Measurements from ENCODE around the gene PTPRA.

Gene PTPRA

DNA sequence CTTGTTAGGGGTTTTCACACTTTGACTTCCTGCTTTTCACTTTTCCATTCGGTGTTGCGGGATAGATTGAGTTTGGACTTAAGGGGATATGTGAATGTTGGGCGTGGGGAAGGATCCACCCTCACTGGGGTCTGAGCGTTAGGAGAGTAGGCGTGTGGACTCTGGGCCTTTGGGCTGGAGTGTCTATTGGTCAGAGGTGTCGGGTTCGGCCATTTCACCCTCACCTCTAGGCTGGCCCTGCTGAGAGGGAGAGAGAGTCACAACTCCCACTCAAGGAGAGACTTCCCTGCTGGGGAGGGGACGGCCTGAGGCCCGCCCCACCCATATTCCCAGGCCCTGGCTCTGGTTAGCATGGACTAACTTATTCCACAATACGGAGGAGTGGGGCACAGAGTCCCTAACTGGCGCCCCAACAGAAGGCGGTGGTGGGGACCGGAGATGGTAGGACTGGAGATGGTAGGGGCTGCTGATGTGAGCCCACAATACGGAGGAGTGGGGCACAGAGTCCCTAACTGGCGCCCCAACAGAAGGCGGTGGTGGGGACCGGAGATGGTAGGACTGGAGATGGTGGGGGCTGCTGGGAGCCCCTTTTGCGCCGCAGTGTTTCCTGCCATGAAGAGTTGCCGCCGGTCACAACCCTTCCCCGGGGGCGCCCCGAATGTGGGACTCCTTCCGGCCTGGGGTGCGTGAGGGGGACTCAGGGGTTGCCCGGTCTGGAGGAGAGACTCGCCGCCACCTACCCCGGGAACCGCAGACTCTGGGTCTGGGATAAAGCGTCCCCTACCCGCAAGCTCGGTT, 1.4 kb upstream of the PTPRA start:
- no peak for DNase-seq (ENCODE audit: extremely low spot score)
- ChIA-PET CTCF (interaction anchor here (1.0 to 2.5 kb wide), 9 partner anchors 8 to 290 kb away, joined by 3 to 9 read pairs (median 3); no protein-coding TSS in a partner anchor), POLR2A (interaction anchor here (0.7 kb wide), 1 partner anchor 31 kb away, joined by 3 read pairs; the partner anchor contains the start of genes PCED1A and VPS16)
- TF ChIP-seq, protein P1, sequence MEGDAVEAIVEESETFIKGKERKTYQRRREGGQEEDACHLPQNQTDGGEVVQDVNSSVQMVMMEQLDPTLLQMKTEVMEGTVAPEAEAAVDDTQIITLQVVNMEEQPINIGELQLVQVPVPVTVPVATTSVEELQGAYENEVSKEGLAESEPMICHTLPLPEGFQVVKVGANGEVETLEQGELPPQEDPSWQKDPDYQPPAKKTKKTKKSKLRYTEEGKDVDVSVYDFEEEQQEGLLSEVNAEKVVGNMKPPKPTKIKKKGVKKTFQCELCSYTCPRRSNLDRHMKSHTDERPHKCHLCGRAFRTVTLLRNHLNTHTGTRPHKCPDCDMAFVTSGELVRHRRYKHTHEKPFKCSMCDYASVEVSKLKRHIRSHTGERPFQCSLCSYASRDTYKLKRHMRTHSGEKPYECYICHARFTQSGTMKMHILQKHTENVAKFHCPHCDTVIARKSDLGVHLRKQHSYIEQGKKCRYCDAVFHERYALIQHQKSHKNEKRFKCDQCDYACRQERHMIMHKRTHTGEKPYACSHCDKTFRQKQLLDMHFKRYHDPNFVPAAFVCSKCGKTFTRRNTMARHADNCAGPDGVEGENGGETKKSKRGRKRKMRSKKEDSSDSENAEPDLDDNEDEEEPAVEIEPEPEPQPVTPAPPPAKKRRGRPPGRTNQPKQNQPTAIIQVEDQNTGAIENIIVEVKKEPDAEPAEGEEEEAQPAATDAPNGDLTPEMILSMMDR (IDR thresholded peaks at IDR 0.05; ENCODE audit: control extremely low read depth, extremely low read depth, low read depth, missing control alignments) = no peak

DNA sequence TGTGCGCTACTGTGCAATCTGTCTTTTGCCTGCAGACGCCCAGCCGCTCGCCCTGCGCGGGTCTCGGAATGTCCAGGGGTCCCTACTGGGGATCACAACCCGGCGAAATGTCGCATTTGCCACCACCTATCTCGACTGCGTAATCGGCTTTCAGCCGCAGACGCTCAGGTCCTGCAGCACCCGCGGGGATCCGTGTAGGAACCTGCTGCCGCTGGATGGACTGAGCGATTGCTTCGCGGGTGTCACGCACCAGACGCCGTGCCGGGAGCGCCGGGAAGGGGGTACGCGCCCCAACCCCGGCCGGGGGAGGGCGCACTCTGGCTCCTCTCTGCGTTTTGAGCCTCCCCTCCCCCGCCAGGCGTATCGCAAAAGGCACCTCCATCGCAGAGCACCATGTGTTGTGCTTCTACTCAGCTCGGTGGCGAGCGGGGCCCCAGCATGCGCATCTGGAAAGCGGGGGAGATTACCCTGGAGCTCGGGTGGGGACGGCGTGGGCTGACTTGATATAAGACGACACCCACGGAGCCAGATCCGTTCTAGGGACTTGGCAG, 747 bp upstream of the PTPRA start:
- POLR2A ChIA-PET = interaction anchor here (0.7 kb wide), 1 partner anchor 32 kb away, joined by 3 read pairs; the partner anchor contains the start of genes PCED1A and VPS16
- TF ChIP-seq, protein P1 (IDR thresholded peaks at IDR 0.05; ENCODE audit: control extremely low read depth, extremely low read depth, low read depth, missing control alignments) = peak; percentile 64
- CTCF ChIA-PET = interaction anchor here (0.9 to 2.5 kb wide), 8 partner anchors 9 to 289 kb away, joined by 3 to 9 read pairs (median 3); no protein-coding TSS in a partner anchor
- DNase-seq (ENCODE audit: extremely low spot score) = peak; percentile 76

DNA sequence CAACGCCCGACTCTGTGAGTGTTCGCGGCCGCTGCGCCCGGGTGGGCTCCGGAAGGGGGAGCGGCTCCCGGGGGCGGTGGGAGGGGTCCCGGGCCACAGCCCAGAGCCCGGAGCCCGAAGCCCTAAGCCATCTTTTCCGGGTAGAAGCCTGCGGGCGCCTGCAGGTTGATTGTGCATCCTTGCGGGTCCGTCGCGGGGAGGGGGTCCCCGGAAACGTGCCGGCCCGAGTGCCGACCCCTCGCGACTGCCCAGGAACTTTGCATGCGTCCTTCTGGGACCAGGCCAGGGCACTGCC, 413 bp downstream of the PTPRA start:
- TF ChIP-seq, protein P1 (IDR thresholded peaks at IDR 0.05; ENCODE audit: control extremely low read depth, extremely low read depth, low read depth, missing control alignments) = no peak
- peak; percentile 73 for DNase-seq (ENCODE audit: extremely low spot score)
- ChIA-PET CTCF (interaction anchor here (0.9 to 2.5 kb wide), 5 partner anchors 10 to 30 kb away, joined by 3 to 9 read pairs (median 3); no protein-coding TSS in a partner anchor), POLR2A (no interaction called here)

DNA sequence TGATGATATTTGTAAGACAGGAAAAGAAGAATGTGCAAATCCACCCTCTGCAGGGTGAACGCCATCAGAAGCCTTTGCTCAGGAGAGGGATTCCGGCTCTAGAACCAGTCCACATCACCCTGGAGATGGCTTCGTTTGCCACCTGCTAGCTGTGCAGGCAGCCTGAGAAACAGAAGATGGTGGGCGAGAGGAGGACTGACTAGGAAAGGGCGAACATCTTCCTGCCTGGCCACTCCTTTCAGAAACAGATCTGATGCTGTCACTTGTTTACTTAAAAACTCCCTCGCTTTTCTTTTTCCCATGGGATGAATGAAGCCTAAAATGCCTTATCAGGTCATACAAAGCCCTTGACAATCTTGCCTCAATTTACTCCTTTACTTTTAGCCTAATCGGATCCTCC, 1.2 kb downstream of the PTPRA start:
- TF ChIP-seq, protein P1 (IDR thresholded peaks at IDR 0.05; ENCODE audit: control extremely low read depth, extremely low read depth, low read depth, missing control alignments) = no peak
- ChIA-PET CTCF (interaction anchor here (2.5 kb wide), 1 partner anchor 10 kb away, joined by 9 read pairs; no protein-coding TSS in a partner anchor), POLR2A (no interaction called here)
- peak; percentile 12 for DNase-seq (ENCODE audit: extremely low spot score)

DNA sequence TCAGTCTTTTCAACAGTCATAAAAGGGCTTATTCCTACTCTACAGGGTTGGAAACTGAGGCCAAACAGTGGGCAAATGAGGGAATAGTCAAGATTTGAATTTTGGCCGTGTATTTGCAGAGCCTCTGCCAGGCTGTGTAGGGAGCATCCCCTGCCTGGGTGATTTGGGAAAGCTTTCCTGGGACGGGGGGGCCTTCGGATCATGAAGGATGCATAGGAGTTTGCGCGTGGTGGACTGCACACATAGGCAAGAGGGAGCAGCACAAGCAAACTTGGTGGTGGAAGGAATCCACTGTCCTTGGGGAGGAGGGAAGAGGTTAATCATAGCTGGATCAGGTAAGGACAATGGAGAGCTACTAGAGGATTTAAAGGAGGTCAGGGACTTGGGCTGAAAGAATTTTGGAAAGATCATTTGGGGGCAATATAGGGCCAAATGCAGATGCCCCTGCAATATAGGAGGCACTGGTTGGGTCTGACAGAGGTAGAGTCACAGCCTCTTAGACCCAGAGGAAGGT, 2.5 kb downstream of the PTPRA start:
- ChIA-PET CTCF (interaction anchor here (1.3 to 1.4 kb wide), 2 partner anchors 12 to 26 kb away, joined by 5 read pairs; no protein-coding TSS in a partner anchor), POLR2A (no interaction called here)
- TF ChIP-seq, protein P1 (IDR thresholded peaks at IDR 0.05; ENCODE audit: control extremely low read depth, extremely low read depth, low read depth, missing control alignments) = no peak
- no peak for DNase-seq (ENCODE audit: extremely low spot score)

DNA sequence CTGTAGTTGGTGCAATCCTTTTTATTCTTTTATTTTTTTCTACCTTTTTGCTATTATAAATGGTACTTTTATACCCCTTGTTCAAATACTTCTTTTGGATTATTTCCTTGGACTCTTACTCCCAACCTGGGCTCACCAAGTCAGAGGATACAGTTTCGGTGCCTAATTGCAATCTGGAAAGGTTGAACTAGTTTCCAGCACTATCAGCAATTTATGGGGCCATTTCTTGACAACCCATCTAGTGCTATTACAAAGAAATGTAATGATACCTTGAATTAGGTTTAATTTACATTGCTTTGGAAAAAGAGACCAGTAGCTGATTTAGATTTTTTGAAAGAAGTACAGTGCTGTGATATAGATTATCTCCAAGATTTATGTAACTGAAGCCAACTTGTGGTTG, 5.2 kb downstream of the PTPRA start:
- DNase-seq (ENCODE audit: extremely low spot score) = no peak
- ChIA-PET POLR2A (no interaction called here), CTCF (interaction anchor here (1.2 to 1.5 kb wide), 2 partner anchors 11 to 13 kb away, joined by 3 to 4 read pairs; no protein-coding TSS in a partner anchor)
- TF ChIP-seq, protein P1 (IDR thresholded peaks at IDR 0.05; ENCODE audit: control extremely low read depth, extremely low read depth, low read depth, missing control alignments) = no peak
